ENCODE data around the gene GAS2L1. TPM values are rescaled to one million over a fixed set of nuclear protein-coding genes. Genes with fewer than 3 reads are reported as not detected.

GAS2L1 gene
- total and polyA plus RNA-seq, 2 experiments from 2014 or later, result 5.2 to 9.5 TPM

DNA sequence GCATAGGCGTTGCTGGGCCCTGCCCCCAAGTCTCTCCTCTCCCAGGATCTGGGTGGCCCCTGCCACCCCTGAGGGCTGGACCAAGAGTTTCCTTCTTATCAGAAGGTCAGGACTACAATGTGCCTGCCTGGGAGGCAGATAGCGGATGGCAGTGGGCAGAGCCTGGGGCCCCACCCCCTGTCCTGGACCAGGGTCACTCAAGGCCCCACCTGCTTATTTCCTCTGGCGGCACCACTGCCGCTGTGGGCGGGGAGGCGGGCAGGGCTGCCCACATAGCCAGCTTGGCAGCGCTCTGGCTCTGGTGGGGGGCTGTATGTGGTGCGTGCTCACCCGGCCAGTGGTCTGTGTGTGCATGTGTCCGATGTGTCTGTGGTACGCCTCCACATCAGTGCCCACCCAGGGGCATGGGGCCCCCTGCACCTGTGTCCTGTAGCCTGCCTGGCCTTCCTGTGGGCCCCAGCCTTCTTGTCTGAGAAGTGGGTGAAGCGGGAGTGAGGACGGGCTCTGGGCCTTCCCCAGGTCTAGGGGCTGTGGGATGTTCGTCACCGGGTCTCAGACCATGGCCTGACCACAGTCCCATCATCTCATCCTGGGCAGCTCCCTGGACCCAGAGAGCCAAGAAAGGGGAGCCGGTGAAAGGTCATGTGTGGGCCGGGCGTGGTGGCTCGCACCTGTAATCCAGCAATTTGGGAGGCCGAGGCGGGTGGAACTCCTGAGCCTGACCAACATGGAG is 3.0 kb downstream of the GAS2L1 start:
- Histone ChIP-seq H3K9me2 (ENCODE audit: insufficient read depth) (no peaks in the 10 kb centered on the region), H3K4me2 (no peak overlapping the region), H2AFZ (no peak overlapping the region), H3K27me3 (ENCODE audit: insufficient read depth) (peaks cover 20% of the 10 kb centered on the region), H4K20me1 (replicated peaks; ENCODE audit: insufficient read depth) (peaks cover 9% of the 10 kb centered on the region), H3K4me3 (no peak overlapping the region), H3K27ac (ENCODE audit: low read depth) (no peak overlapping the region), H3K4me1 (ENCODE audit: insufficient read depth) (peaks cover 14% of the 10 kb centered on the region; the same call in 1 of the 2 replicates), H3F3A (replicated peaks; ENCODE audit: low read depth) (peaks cover 27% of the 10 kb centered on the region), H3K36me3 (ENCODE audit: insufficient read depth) (no peaks in the 10 kb centered on the region), H3K79me2 (replicated peaks; ENCODE audit: insufficient read depth) (no peaks in the 10 kb centered on the region)
- Mint-ChIP-seq H3K4me3 (no peak overlapping the region), H3K9me3 (peaks cover 13% of the 10 kb centered on the region), H3K27me3 (ENCODE audit: insufficient read depth, low read depth, poor library complexity) (peaks cover 30% of the 10 kb centered on the region), H3K27ac (no peak overlapping the region), H3K36me3 (ENCODE audit: low read depth) (peaks cover 5% of the 10 kb centered on the region; the same call in 1 of the 3 replicates), H3K4me1 (peaks cover 38% of the 10 kb centered on the region)
- ATAC-seq, result no peak
- DNase-seq (ENCODE audit: low spot score), result no peak
- TF ChIP-seq CREB1 (CRISPR knock-in tag; IDR thresholded peaks at IDR 0.05; ENCODE audit: low read depth) (no peak), ZNF114 (CRISPR knock-in tag; IDR thresholded peaks at IDR 0.05) (no peak), ETS1 (IDR thresholded peaks at IDR 0.05) (no peak), POLR2AphosphoS5 (IDR thresholded peaks at IDR 0.05; ENCODE audit: low read depth) (no peak)

- Mint-ChIP-seq H3K4me3 (no peak overlapping the region), H3K4me1 (peaks cover 36% of the 10 kb centered on the region), H3K27me3 (ENCODE audit: insufficient read depth, low read depth, poor library complexity) (peaks cover 29% of the 10 kb centered on the region), H3K27ac (no peak overlapping the region), H3K36me3 (ENCODE audit: low read depth) (peaks cover 7% of the 10 kb centered on the region; the same call in 1 of the 3 replicates), H3K9me3 (peaks cover 14% of the 10 kb centered on the region)
- H3K79me2 ChIP-seq (replicated peaks; ENCODE audit: insufficient read depth), result no peaks in the 10 kb centered on the region
- H2AFZ ChIP-seq, result no peak overlapping the region
- H3K4me3 ChIP-seq, result no peak overlapping the region
- H3K4me2 ChIP-seq, result no peak overlapping the region
- no peak for DNase-seq (ENCODE audit: low spot score)
- H3K4me1 ChIP-seq (ENCODE audit: insufficient read depth), result peaks cover 13% of the 10 kb centered on the region; the same call in 1 of the 2 replicates
- no peaks in the 10 kb centered on the region for H3K9me2 ChIP-seq (ENCODE audit: insufficient read depth)
- no peaks in the 10 kb centered on the region for H3K36me3 ChIP-seq (ENCODE audit: insufficient read depth)
- no peak for TF ChIP-seq ZNF114 (CRISPR knock-in tag; IDR thresholded peaks at IDR 0.05)
- TF ChIP-seq STAT1 (IDR thresholded peaks at IDR 0.05; ENCODE audit: unreplicated experiment), result no peak
- peaks cover 9% of the 10 kb centered on the region for H4K20me1 ChIP-seq (replicated peaks; ENCODE audit: insufficient read depth)
- no peak for ATAC-seq
- peaks cover 27% of the 10 kb centered on the region for H3K27me3 ChIP-seq (ENCODE audit: insufficient read depth)
- H3F3A ChIP-seq (replicated peaks; ENCODE audit: low read depth), result peaks cover 24% of the 10 kb centered on the region
- H3K27ac ChIP-seq (ENCODE audit: low read depth), result no peak overlapping the region
These were observed 3.8 kb downstream of the GAS2L1 start for GRCh38 chr22:29310065-29310862.

GRCh38 chr22:29310863-29311339 is 4.5 kb downstream of the GAS2L1 start:
- Histone ChIP-seq H3F3A (replicated peaks; ENCODE audit: low read depth) (peaks cover 22% of the 10 kb centered on the region), H3K4me1 (ENCODE audit: insufficient read depth) (peaks cover 6% of the 10 kb centered on the region; the same call in 1 of the 2 replicates), H2AFZ (no peak overlapping the region), H3K9me2 (ENCODE audit: insufficient read depth) (no peaks in the 10 kb centered on the region), H3K4me3 (no peak overlapping the region), H3K36me3 (ENCODE audit: insufficient read depth) (no peaks in the 10 kb centered on the region), H3K27ac (ENCODE audit: low read depth) (no peak overlapping the region), H3K4me2 (no peak overlapping the region), H3K27me3 (ENCODE audit: insufficient read depth) (peaks cover 34% of the 10 kb centered on the region), H3K79me2 (replicated peaks; ENCODE audit: insufficient read depth) (no peaks in the 10 kb centered on the region), H4K20me1 (replicated peaks; ENCODE audit: insufficient read depth) (peaks cover 9% of the 10 kb centered on the region)
- DNase-seq (ENCODE audit: low spot score) (peak; percentile 82), ATAC-seq (peak; percentile 1; the same call in 2 of the 3 replicates)
- no peak overlapping the region for H3K4me3 Mint-ChIP-seq
- H3K27me3 Mint-ChIP-seq (ENCODE audit: insufficient read depth, low read depth, poor library complexity), result peaks cover 29% of the 10 kb centered on the region
- H3K9me3 Mint-ChIP-seq, result peaks cover 14% of the 10 kb centered on the region
- peaks cover 30% of the 10 kb centered on the region for H3K4me1 Mint-ChIP-seq
- peaks cover 7% of the 10 kb centered on the region; the same call in 1 of the 3 replicates for H3K36me3 Mint-ChIP-seq (ENCODE audit: low read depth)
- no peak overlapping the region for H3K27ac Mint-ChIP-seq
- TF ChIP-seq CTCF (conservative IDR thresholded peaks at IDR 0.05; ENCODE audit: low read depth in 2 of 2), result no peak
- TF ChIP-seq ETS1 (IDR thresholded peaks at IDR 0.05), result no peak
- no peak for TF ChIP-seq ZNF331 (CRISPR knock-in tag; IDR thresholded peaks at IDR 0.05; ENCODE audit: low read depth)

Data from GM23338 (cell line).